ENCODE measurements around the gene ITGAE.
"Not testable (repeated sequence)": the region's sequence is repeated elsewhere in the genome, so short reads cannot be mapped to it uniquely, and the experiment has no call there.

The ITGAE gene

GRCh38 chr17:3704931-3705717, 95.9 kb downstream of the ITGAE start:
- H3F3A ChIP-seq (ENCODE audit: low read depth): no peaks in the 10 kb centered on the region
- H2AFZ ChIP-seq (ENCODE audit: low read length): no peak overlapping the region
- no peak overlapping the region for H3K4me3 ChIP-seq (ENCODE audit: low read length, poor library complexity, severe bottlenecking)
- H3K9me3 ChIP-seq (ENCODE audit: insufficient read depth, low read depth, low read length): no peaks in the 10 kb centered on the region
- no peaks in the 10 kb centered on the region for H3K27me3 ChIP-seq (ENCODE audit: insufficient read depth, low read length, poor library complexity, severe bottlenecking)
- H3K9ac ChIP-seq (ENCODE audit: low read depth, low read length, poor library complexity, severe bottlenecking): no peak overlapping the region
- no peaks in the 10 kb centered on the region for H3K36me3 ChIP-seq (ENCODE audit: insufficient read depth, low read length)
- TF ChIP-seq CTCF (conservative IDR thresholded peaks at IDR 0.05; ENCODE audit: low read length) (no peak), EZH2phosphoT487 (IDR thresholded peaks at IDR 0.05; ENCODE audit: borderline replicate concordance) (no peak)
- H3K4me2 ChIP-seq (ENCODE audit: low read depth, low read length, poor library complexity, severe bottlenecking): no peak overlapping the region
- H4K20me1 ChIP-seq (ENCODE audit: insufficient read depth, low read length, poor library complexity, severe bottlenecking): no peaks in the 10 kb centered on the region
- no peaks in the 10 kb centered on the region for H3K79me2 ChIP-seq (ENCODE audit: insufficient read depth, low read length)
- no peaks in the 10 kb centered on the region for H3K4me1 ChIP-seq (ENCODE audit: insufficient read depth, low read length, poor library complexity, severe bottlenecking)
- no peaks in the 10 kb centered on the region for H3K9me2 ChIP-seq (replicated peaks; ENCODE audit: low read depth, low read length)

GRCh38 chr17:3702041-3702539, 98.9 kb downstream of the ITGAE start:
- H3K9me2 ChIP-seq (replicated peaks; ENCODE audit: low read depth, low read length); H3K9me3 ChIP-seq (ENCODE audit: insufficient read depth, low read depth, low read length); H3K9ac ChIP-seq (ENCODE audit: low read depth, low read length, poor library complexity, severe bottlenecking); H3K4me3 ChIP-seq (ENCODE audit: low read length, poor library complexity, severe bottlenecking); H3K27me3 ChIP-seq (ENCODE audit: insufficient read depth, low read length, poor library complexity, severe bottlenecking); H4K20me1 ChIP-seq (ENCODE audit: insufficient read depth, low read length, poor library complexity, severe bottlenecking); H3F3A ChIP-seq (ENCODE audit: low read depth); H3K4me2 ChIP-seq (ENCODE audit: low read depth, low read length, poor library complexity, severe bottlenecking); H3K79me2 ChIP-seq (ENCODE audit: insufficient read depth, low read length); H3K36me3 ChIP-seq (ENCODE audit: insufficient read depth, low read length); H2AFZ ChIP-seq (ENCODE audit: low read length): not testable (repeated sequence)
- peaks cover 14% of the 10 kb centered on the region for H3K4me1 ChIP-seq (ENCODE audit: insufficient read depth, low read length, poor library complexity, severe bottlenecking)

GRCh38 chr17:3699951-3700350, 101.0 kb downstream of the ITGAE start:
- H3K4me1 ChIP-seq (ENCODE audit: insufficient read depth, low read length, poor library complexity, severe bottlenecking): peaks cover 22% of the 10 kb centered on the region
- H3K4me3 ChIP-seq (ENCODE audit: low read length, poor library complexity, severe bottlenecking): no peak overlapping the region
- H4K20me1 ChIP-seq (ENCODE audit: insufficient read depth, low read length, poor library complexity, severe bottlenecking): no peaks in the 10 kb centered on the region
- no peak overlapping the region for H3K9ac ChIP-seq (ENCODE audit: low read depth, low read length, poor library complexity, severe bottlenecking)
- TF ChIP-seq CTCF (conservative IDR thresholded peaks at IDR 0.05; ENCODE audit: low read length) (no peak), EZH2phosphoT487 (IDR thresholded peaks at IDR 0.05; ENCODE audit: borderline replicate concordance) (no peak)
- H3K27me3 ChIP-seq (ENCODE audit: insufficient read depth, low read length, poor library complexity, severe bottlenecking): no peaks in the 10 kb centered on the region
- H3K79me2 ChIP-seq (ENCODE audit: insufficient read depth, low read length): peaks cover 9% of the 10 kb centered on the region
- no peak overlapping the region for H3K4me2 ChIP-seq (ENCODE audit: low read depth, low read length, poor library complexity, severe bottlenecking)
- no peaks in the 10 kb centered on the region for H3K9me3 ChIP-seq (ENCODE audit: insufficient read depth, low read depth, low read length)
- no peaks in the 10 kb centered on the region; the same call in 1 of the 2 replicates for H3F3A ChIP-seq (ENCODE audit: low read depth)
- no peaks in the 10 kb centered on the region for H3K9me2 ChIP-seq (replicated peaks; ENCODE audit: low read depth, low read length)
- H3K36me3 ChIP-seq (ENCODE audit: insufficient read depth, low read length): no peaks in the 10 kb centered on the region
- no peak overlapping the region for H2AFZ ChIP-seq (ENCODE audit: low read length)

Data from Loucy (cell line).